WTC11 (cell line): ENCODE measurements around the gene AMMECR1.

Experiments used
- NR3C1 ChIP-seq: sonication (generic); formaldehyde crosslinking; conservative IDR thresholded peaks from 2 replicates; pipeline ENCODE4 v1.8.1; 2023; ENCODE audit warnings: low read depth, mild to moderate bottlenecking, missing genetic modification reagents
- TCF7 ChIP-seq: sonication (generic); formaldehyde crosslinking; IDR thresholded peaks from 2 replicates; pipeline ENCODE4 v1.8.0; 2022; ENCODE audit warnings: mild to moderate bottlenecking, low read depth, missing genetic modification reagents, moderate library complexity
- TEAD4 ChIP-seq: sonication (generic); formaldehyde crosslinking; IDR thresholded peaks from 2 replicates; pipeline ENCODE4 v1.8.0; 2022; ENCODE audit warnings: mild to moderate bottlenecking, missing genetic modification reagents
- ZBTB21 ChIP-seq: sonication (generic); formaldehyde crosslinking; IDR thresholded peaks from 2 replicates; pipeline ENCODE4 v1.8.1; 2023; ENCODE audit warnings: mild to moderate bottlenecking, missing genetic modification reagents, borderline replicate concordance
- ZNF121 ChIP-seq: sonication (generic); formaldehyde crosslinking; IDR thresholded peaks from 2 replicates; pipeline ENCODE4 v1.8.0; 2023; ENCODE audit warnings: missing genetic modification reagents
- ZNF232 ChIP-seq: sonication (generic); formaldehyde crosslinking; IDR thresholded peaks from 2 replicates; pipeline ENCODE4 v1.8.0; 2022; ENCODE audit warnings: mild to moderate bottlenecking, missing genetic modification reagents
- TF ChIP-seq, protein P1 (sequence below): sonication (generic); formaldehyde crosslinking; IDR thresholded peaks from 2 replicates; pipeline ENCODE4 v1.8.0; 2023; ENCODE audit warnings: missing genetic modification reagents, mild to moderate bottlenecking, borderline replicate concordance
- TF ChIP-seq, protein P2 (sequence below): fragments of 200-600 bp; IDR thresholded peaks from 2 replicates; pipeline ENCODE4 v1.8.0; 2022; ENCODE audit warnings: antibody characterized with exemption
- TF ChIP-seq, protein P3 (sequence below): sonication (generic); formaldehyde crosslinking; IDR thresholded peaks from 2 replicates; pipeline ENCODE4 v1.8.0; 2022; ENCODE audit warnings: mild to moderate bottlenecking, missing genetic modification reagents

DNA sequence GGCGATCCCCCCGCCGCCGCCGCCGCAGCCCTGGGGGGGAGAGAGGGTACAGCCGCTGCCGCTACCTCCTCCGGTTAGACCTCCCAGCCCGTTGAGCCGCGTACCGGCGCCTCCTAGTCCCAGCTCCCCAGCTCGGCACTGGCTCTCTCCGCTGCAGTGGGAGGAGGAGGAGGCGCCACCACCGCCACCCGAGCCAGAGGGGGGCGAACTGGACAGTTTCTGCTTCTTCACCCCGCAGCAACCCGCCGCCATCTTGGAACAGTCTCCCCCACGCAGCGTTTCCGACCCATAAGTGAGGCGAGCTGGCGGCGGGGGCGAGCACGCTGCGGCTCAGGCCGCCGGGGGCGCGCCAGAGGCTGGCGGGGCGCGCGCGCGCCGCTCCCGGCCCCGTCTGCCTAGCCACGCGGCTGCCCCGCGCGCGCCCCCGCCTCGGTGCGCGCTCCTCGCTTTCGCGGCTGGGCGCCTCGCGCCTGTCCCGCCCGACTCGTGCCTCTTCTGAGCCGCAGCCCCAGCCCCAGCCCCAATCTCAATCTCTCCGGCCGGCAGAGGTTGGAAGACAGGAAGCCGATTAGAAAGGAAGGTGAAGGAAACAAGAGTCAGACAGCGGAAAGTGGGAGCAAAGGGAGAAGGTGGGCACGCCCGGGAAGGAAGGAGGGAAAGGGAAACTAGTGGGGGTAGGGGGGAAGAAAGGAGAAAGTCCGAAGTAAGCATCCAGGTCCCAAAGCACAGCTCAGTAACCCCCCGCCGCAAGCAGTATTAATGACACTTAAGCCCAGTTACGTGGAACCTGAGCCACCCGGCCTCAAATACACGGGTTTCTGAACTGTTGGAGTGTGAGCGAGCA lies at the start of gene AMMECR1:
- TF ChIP-seq, protein P1, sequence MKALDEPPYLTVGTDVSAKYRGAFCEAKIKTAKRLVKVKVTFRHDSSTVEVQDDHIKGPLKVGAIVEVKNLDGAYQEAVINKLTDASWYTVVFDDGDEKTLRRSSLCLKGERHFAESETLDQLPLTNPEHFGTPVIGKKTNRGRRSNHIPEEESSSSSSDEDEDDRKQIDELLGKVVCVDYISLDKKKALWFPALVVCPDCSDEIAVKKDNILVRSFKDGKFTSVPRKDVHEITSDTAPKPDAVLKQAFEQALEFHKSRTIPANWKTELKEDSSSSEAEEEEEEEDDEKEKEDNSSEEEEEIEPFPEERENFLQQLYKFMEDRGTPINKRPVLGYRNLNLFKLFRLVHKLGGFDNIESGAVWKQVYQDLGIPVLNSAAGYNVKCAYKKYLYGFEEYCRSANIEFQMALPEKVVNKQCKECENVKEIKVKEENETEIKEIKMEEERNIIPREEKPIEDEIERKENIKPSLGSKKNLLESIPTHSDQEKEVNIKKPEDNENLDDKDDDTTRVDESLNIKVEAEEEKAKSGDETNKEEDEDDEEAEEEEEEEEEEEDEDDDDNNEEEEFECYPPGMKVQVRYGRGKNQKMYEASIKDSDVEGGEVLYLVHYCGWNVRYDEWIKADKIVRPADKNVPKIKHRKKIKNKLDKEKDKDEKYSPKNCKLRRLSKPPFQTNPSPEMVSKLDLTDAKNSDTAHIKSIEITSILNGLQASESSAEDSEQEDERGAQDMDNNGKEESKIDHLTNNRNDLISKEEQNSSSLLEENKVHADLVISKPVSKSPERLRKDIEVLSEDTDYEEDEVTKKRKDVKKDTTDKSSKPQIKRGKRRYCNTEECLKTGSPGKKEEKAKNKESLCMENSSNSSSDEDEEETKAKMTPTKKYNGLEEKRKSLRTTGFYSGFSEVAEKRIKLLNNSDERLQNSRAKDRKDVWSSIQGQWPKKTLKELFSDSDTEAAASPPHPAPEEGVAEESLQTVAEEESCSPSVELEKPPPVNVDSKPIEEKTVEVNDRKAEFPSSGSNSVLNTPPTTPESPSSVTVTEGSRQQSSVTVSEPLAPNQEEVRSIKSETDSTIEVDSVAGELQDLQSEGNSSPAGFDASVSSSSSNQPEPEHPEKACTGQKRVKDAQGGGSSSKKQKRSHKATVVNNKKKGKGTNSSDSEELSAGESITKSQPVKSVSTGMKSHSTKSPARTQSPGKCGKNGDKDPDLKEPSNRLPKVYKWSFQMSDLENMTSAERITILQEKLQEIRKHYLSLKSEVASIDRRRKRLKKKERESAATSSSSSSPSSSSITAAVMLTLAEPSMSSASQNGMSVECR (CRISPR knock-in tag) = no peak; the same call in 1 of the 2 replicates
- TF ChIP-seq, protein P2, sequence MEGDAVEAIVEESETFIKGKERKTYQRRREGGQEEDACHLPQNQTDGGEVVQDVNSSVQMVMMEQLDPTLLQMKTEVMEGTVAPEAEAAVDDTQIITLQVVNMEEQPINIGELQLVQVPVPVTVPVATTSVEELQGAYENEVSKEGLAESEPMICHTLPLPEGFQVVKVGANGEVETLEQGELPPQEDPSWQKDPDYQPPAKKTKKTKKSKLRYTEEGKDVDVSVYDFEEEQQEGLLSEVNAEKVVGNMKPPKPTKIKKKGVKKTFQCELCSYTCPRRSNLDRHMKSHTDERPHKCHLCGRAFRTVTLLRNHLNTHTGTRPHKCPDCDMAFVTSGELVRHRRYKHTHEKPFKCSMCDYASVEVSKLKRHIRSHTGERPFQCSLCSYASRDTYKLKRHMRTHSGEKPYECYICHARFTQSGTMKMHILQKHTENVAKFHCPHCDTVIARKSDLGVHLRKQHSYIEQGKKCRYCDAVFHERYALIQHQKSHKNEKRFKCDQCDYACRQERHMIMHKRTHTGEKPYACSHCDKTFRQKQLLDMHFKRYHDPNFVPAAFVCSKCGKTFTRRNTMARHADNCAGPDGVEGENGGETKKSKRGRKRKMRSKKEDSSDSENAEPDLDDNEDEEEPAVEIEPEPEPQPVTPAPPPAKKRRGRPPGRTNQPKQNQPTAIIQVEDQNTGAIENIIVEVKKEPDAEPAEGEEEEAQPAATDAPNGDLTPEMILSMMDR = no peak
- TF ChIP-seq ZBTB21 (no peak), ZNF232 (CRISPR knock-in tag) (no peak), ZNF121 (CRISPR knock-in tag) (no peak), NR3C1 (CRISPR knock-in tag) (no peak), TEAD4 (CRISPR knock-in tag) (no peak), TCF7 (CRISPR knock-in tag) (no peak)
- TF ChIP-seq, protein P3, sequence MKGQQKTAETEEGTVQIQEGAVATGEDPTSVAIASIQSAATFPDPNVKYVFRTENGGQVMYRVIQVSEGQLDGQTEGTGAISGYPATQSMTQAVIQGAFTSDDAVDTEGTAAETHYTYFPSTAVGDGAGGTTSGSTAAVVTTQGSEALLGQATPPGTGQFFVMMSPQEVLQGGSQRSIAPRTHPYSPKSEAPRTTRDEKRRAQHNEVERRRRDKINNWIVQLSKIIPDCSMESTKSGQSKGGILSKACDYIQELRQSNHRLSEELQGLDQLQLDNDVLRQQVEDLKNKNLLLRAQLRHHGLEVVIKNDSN (CRISPR knock-in tag) = no peak
